Renal pelvis (tissue), 4 donors: ENCODE data around the gene CEMP1. TPM values are rescaled to one million over a fixed set of nuclear protein-coding genes. Genes with fewer than 3 reads are reported as not detected.
"Not testable (repeated sequence)": the region's sequence is repeated elsewhere in the genome, so short reads cannot be mapped to it uniquely, and the experiment has no call there.

Experiments
- DNase-seq: peaks from one replicate; pipeline ENCODE4 v3.0.0-alpha.2; 2013
- polyA plus RNA-seq, 3 donors: library from polyadenylated mRNA; unstranded; fragments of 120-200 nt; gene quantifications; one replicate each; pipeline ENCODE4 v1.2.1, GENCODE V29; 2013; ENCODE audit not compliant: insufficient read length in 3 of 3

The CEMP1 gene
- polyA plus RNA-seq, 3 donors = 2.8 to 8.6 (median 8.0) TPM

DNA sequence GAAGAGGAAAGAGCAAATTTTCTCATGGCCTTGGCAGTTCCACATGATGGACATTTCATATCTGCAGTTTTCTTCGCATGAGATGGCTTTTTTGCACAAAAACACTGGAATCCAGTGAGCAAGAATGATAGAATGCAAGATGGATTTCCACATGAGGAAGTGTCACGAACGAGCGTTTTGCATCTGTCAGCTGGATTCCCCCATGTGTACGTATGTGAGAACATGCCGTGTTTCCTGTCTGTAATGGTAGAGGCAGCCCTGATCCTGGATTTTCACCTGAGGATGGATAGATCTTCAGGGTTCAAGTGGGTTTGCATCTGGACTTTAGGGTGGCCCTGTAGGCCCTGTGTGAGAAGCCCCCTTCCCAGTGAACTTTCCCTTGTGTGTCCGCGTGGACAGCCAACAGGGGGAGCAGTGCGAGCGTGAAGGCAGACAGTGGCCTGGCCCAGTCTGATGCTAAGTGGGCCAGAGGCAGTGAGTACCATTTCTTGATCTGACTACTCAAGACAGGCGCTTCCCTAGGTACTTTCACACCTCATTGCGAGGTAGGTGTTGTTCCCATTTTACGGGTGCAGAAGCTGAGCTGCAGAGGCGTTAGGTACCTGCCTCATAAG is 8.7 kb upstream of the CEMP1 start:
- not testable (repeated sequence) for DNase-seq

DNA sequence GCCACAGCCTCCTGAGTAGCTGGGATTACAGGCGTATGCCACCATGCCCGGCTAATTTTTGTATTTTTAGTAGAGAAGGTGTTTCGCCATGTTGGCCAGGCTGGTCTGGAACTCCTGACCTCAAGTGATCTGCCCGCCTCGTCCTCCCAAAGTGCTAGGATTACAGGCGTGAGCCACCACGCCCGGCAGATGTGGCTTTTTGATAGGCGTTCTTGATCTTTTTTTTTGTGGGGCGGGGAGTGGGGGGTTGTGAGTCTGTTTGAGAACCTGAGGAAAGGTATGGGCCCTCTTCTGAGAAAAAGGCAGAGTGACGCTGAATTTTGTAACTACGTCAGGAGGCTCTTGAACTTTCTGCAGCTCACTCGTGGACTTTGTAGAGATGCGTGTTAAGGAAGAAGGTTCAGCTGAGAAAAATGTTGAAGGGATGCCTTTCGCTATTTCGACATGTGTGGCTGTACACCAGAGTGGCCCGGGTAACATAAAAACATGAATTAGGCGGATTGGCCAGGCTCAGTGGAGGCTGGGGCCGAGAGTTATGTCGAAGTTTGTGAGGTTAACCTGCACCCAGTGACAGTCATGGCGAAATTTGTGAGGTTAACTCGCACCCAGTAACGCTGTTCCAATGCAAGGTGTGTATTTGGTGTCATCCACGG is 8.1 kb upstream of the CEMP1 start:
- not testable (repeated sequence) for DNase-seq

DNA sequence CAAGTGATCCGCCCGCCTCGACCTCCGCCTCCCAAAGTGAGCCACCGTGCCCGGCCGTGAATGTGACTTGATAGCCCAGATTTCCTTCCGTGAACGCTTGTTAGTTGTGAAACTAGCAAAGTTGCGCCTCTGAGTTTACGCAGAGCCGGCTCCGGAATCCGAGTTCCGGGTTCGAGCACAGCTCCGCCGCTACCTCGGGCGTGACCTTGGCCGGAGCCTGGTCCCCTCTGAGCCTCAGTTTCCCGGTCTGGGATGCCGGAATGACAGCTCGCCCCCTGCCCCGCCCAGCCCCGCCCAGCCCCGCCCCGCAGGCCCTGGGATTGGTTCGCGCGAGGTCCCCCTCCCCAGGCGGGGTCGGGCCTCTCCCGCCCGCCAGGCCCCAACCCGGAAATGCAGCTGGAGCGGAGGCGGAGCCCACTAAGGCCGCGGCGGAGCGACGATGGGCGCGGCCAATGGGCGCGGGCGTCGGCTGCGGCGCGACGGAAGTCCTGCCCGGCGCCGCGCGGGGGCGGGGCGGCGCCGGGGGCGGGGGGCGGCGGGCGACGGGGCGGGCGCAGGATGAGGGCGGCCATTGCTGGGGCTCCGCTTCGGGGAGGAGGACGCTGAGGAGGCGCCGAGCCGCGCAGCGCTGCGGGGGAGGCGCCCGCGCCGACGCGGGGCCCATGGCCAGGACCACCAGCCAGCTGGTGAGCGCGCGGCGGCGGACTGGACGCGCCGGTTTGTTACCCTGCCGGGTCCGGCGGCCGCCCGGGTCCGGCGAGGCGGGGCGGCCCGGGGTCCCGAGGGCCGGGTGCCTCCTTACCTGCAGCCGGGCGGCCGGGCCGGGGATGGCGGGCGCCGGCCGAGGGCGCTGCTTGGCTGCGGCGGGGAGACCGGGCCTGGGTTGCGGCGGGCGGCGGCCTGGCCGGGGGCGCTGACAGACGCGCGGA is 6.5 kb upstream of the CEMP1 start, which contains the start of gene PDPK1:
Gene PDPK1, plus strand, starts transcription at position 571 of the 929 bp plus-strand sequence. Its CDS starts 92 bp downstream, at position 663.
- DNase-seq = peak; percentile 95

DNA sequence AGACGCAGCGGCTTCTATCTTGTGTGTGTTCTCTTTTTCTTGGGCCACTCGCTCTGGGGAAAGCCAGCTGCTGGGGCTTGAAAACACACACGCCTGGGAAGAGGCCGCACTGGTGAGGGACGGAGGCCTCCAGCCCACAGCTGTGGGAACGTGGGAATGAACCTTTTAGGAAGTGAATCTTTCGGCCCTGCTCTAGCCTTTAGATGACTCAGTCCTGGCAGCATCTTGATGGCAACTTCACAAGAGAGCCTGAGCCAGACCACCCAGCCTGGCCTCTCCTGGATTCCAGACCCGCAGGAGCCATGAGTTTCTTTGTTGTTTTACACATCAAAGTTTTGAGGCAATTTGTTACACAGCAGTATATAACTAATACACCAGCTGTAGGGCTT is 4.4 kb upstream of the CEMP1 start:
- DNase-seq = no peak

DNA sequence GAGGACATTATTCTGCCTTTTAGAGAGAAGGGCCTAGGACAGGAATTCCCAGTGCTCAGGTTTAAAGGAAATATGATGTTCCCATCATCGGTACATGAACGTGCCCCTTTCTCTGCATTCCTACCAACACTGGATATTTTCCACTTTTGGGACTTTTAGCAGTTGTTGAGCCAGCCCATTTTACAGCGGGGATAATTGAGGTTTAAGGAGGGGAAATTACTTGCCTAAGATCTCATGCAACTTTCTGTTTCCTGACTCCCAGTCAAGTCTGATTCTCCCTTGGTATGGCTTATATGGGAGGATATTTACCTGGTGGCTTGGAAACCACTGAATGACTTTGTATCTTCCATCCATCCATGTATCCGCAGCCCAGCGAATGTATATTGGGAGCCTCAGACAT is 3.1 kb upstream of the CEMP1 start:
- DNase-seq = not testable (repeated sequence)

DNA sequence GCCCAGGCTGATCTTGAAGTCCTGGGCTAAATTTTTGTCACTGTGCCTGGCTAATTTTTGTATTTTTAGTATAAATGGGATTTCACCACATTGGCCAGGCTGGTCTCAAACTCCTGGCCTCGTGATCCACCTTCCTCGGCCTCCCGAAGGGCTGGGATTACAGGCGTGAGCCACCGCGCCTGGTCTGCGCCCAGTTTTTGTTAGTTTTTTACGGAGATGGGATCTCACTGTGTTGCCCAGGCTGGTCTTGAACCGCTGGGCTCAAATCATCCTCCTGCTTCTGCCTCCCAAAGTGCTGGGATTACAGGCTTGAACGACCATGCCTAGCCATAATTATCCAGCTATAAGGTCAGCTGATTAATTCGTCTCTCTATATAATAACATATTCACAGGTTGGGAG is 2.7 kb upstream of the CEMP1 start:
- no peak for DNase-seq

DNA sequence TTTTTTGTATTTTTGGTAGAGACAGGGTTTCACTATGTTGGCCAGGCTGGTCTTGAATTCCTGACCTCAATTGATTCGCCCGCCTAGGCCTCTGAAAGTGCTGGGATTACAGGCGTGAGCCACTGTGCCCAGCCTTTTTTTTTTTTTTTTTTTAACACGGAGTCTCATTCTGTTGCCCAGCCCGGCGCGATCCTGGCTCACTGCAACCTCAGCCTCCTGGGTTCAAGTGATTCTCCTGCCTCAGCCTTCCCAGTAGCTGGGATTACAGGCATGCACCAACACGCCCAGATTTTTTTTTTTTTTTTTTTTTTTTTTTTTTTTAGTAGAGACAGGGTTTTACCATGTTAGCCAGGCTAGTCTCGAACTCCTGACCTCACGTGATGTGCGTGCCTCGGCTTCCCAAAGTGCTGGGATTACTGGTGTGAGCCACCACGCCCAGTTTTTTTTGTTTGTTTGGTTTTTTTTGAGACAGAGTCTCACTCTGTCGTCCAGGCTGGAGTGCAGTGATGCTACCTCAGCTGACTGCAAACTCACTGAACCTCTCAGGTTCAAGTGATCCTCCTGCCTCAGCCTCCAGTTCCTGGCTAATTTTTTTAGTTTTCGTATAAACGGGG is 2.0 kb upstream of the CEMP1 start:
- DNase-seq = not testable (repeated sequence)

DNA sequence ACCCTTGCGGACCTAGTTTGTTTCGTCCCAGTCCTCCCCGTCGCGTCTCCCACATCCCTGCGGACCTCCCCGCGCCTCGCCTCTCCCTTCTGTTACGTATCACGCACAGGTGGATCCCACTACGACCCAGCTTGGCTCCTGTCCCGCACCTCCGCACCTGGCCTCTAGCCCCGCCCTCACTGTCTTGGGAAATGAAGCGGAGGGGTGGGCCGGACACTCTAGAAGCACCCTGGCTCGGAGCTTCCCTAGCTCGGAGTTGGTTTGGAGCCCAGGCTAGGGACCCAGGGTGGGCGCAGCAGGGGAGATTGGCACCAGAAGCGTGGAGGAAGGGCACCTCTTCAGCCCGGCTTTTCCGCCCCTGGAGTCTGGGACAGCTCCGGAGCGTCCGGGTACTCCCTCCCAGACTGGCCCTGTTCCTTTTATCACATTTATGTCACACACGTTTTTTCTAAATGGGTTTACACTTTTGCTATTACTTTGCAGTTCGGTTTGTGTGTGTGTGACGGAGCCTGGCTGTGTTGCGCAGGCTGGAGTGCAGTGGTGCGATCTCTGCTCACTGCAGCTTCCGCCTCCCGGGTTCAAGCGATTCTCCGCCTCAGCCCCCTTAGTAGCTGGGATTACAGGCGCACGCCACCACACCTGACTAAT is 1.4 kb upstream of the CEMP1 start:
- DNase-seq = no peak

DNA sequence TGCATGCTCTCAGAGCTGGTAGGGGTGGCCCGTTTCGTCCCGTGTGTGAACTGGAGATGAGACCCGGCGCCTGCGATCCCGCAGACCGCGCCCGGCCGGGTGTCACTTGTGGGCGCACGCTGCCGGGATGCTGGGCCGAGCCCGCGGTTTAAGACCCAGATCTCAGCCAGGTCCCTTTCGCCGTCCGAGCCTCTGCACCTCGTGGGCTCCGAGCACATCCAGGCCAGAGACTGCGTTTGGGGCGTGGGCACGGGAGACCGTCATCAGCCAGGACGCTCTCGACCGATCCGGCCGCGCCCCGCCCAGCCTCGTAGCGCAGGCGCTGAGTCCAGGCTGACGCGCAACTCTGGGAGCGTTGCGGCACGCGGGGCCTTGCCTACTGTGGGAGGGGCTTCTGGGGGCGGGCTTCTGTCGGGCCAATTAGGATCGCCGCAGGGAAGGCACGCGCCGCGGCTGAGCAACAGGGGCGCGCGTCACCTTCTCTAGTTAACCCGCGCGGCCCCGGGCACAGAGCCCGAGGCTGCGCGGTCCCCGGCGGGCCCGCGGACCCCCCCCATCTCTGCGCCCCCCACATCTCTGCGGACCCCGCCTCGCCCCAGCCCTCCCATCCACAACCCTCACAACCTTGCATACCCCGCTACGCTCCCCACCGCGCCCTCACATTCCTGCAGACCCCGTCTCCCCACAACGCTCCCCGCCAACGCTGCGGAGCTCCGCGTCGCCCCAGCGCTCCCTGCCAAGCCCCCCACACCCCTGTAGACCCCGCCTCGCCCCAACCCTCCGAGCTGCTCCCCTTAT is 687 bp upstream of the CEMP1 start:
- DNase-seq = peak; percentile 96

DNA sequence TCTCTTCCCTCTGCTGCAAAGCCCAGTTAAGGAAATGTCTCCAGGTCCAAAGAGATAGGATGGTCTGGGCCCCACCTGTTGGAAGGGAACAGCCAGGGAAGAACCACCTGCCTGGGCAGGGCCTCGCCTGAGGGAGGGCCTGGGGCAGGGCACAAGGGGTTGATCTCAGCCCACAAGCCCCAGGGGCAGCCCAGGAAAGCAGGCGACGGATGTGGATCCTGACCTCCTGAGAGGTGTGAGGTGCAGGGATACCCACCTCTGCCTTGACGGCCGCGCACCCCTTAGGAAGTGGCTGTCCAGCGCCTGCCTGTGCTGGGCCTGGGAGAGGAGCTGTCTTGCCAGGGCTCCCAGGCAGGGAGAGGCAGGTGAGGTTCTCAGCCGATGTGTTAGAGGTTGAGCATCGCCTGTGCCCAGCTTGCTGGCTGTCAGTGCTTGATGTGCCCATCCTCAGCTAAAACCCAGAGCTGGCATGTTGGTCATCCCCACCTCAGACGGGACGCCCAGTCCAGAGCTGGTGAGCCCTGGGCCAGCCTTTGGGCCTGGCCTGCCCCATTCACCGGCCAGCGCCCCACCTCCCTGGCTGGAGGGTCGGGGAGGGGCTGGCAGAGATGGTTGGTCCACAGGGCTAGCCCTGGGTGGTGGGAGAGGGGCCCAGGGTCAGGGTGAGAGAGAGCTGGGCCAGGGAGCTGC is 434 bp downstream of the CEMP1 start:
- DNase-seq = no peak

DNA sequence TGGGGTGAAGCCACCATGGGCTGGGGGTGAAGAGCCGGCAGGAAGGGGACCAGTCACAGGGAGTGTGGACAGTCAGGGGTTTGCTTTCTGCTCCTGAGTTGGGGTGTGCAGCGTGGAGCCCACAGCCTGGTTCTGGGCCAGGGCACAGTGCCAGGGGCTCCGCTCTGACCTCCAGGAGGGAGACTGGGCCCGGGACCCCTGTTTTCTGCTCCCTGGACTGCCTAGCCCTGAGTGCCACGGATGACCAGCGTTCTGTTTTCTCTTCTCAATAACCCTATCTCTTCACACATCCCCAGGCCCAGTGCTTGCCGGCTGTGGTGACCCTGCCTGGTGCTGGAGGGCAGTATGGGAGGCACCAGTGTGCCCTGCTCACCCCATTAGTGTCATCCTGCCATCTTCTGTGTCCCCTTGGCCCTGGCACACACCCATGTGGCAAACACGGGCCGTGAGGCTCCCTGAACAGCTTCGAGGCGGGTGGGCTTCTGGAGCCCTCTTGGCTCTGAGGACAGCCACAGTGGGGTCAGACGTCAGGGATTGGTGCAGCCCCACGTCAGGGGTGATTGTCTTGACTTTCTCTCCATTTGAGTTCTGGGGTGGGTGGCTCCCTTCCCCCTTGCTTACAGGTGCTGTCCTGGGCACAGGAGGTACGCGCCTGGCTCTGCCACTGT is 1.1 kb downstream of the CEMP1 start:
- no peak for DNase-seq

DNA sequence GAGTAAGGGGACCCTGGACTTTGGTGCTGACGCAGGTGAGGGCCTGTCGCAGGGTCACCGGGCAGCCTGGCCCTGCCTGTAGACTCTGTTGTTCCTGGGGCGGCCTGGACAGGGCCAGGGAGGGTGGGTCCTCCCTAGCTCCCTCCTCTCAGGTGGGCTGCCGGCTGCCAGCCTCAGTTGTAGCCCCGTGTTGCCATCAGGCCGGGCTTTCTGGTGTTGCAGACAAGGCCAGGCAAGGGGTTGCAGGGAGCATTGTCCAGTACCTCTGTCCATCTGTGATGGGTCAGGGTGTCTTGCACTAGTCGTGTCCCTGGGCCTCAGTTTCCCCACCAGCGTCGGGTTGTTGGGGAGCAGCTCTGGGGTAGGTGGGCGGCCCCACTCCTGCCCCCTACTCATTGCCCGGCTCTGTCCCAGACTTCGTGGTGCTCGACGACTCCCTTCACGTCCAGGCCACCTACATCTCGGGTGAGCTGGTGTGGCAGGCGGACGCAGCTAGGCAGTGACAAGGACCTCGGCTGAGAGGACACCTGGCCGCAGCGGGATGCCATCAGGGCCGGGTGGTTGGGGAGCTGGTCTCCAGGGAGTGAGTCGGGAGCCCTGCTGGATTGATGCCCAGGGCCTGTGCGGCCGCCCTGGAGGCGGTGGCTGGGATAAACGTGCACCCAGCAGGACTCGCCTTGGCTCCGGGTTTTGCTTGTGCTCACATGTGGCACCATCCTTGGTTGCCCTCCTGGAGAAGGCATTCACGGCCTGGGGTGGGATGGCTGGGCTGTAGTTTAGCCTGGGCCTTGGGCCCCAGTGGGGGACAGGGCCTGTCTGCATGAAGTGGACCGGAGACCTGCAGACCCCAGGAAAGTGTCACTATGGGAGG is 1.9 kb downstream of the CEMP1 start:
- DNase-seq = no peak

DNA sequence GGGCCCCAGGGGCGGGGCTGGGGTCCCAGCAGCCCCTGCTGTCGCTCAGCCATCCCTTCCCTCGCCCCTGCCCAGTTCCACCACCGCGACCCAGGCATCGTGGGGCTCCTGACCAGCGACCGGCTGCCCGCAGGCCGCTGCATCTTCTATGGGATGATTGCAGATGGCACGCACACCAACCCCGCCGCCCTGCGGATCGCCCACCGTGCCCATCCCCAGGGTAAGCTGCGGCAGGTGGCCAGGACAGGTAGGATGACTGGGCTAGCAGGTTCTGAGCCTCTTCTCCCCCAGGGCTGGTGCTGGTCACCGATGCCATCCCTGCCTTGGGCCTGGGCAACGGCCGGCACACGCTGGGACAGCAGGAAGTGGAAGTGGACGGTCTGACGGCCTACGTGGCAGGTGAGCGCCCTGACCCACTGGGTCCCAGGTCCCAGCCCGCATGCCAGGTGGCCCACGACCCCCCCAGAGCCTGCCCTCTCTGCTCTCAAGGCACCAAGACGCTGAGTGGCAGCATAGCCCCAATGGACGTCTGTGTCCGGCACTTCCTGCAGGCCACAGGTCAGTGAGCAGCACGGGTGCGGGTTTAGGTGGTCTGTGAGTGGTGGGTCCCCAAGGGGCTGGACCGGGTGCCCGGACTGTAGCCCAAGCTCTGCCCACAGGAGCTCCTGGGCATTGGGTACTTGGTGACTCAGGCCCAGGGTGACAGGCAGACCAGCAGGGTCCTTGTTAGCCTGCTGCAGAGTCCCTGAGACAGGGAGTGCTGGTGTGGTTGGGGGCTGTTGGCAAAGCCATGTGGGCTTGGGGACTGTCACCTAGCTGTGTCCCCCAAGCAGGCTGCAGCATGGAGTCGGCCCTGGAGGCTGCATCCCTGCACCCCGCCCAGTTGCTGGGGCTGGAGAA is 2.8 kb downstream of the CEMP1 start:
- no peak for DNase-seq

DNA sequence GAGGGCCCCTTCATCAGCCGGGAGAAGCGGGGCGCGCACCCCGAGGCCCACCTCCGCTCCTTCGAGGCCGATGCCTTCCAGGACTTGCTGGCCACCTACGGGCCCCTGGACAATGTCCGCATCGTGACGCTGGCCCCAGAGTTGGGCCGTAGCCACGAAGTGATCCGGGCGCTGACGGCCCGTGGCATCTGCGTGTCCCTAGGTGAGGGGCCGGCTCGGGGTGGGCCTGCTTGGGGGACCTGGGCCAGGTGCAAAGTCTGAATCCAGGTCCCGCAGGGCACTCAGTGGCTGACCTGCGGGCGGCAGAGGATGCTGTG is 3.5 kb downstream of the CEMP1 start:
- no peak for DNase-seq

DNA sequence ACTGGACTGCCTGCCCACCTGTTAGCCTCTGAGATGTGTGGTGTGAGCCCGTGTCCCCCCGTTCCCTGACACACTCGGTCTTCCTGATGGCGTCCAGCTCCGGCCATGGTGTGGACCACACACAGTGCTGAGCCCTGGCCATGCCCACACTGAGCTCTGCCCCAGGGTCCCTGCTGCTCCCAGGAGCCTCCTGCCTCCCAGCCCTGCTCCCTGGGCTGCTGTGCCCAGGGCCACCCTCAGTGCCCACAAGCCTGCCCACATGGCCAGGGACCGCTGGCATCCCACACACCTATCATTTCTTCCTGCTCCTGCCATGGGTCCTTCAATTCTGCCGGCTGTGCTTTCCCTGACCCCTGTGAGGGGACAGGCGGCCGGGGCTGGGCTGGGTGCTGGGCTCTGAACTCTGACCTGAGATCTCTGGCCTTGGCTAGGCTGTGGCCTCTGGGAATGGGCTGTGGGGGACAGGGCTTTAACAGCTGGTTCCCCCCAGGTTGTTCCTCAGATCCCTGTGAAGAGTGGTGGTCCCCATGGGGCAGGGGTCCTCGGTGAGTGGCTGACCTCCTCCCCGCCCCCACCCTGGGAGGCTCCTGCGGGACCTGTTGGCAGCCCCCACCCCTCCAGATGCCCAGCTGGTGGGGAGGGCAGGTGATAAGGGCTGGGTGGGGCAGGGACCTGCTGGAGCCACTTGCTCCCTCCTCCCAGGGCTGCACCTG is 4.0 kb downstream of the CEMP1 start:
- DNase-seq = no peak

DNA sequence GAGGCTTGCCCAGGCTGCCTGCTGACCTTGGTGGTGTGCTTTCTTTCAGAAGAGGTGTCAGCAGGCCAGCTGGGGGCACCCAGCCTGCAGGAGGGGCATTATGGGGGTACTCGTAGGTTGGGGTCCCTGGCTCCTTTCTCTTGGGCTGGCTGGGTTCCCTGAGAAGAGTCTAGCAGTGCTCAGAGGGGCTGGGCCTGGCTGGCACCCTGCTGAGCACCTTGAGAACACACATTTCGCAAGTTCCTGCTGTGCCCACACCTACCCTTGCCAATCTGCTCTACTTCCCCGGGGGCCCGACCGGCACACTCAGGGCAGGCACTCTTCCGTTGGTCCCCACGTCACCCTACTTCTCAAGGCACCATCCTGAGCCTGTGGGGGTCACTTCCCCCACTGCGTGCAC is 5.1 kb downstream of the CEMP1 start:
- DNase-seq = no peak

DNA sequence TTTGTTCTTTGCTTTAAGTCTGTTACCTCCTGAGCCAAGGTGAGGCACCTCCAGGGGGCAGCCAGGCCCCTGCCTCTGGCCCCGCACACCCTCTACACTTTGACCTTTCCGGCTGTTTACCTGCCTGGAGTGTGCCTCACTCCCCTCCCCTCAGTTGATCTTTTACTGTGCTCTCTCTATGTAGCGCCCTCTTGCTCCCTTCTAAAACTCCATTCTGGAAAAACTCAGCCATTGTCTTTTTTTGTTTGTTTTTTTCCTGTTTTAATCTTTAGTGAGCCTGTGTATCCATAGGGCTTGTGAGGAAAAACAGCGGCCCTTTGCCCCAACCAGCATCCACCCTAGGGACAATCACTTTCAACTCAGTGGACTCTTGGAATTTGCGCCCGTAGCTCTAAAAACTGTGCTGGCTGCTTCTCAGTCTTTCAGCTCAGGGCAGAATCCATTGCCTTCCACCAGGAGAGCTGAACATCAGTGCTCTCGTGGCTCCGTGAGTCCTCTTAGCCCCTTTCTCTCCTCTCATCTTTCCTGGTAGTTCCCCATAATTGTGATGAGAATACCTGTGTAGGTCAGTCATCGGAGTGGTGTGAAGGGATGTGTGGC is 6.8 kb downstream of the CEMP1 start:
- no peak for DNase-seq
